Renal cortex interstitium (tissue), 11 donors: ENCODE measurements around the gene ADH5. TPM values are rescaled to one million over a fixed set of nuclear protein-coding genes. Genes with fewer than 3 reads are reported as not detected.
"Not testable (repeated sequence)": the region's sequence is repeated elsewhere in the genome, so short reads cannot be mapped to it uniquely, and the experiment has no call there.

Experiments used
- DNase-seq, 11 donors: peaks; one replicate each; pipeline ENCODE4 v3.0.0-alpha.2; 2013; ENCODE audit warnings: low read depth in 9 of 11, low spot score in 4 of 11; ENCODE audit errors: extremely low read depth in 1 of 11
- polyA plus RNA-seq, 3 donors: library from polyadenylated mRNA; unstranded; fragments of 120-200 nt; gene quantifications; one replicate each; pipeline ENCODE4 v1.2.1, GENCODE V29; 2013; ENCODE audit not compliant: insufficient read length in 3 of 3

ADH5 gene
- polyA plus RNA-seq, 3 donors, result 234 to 289 (median 253) TPM

DNA sequence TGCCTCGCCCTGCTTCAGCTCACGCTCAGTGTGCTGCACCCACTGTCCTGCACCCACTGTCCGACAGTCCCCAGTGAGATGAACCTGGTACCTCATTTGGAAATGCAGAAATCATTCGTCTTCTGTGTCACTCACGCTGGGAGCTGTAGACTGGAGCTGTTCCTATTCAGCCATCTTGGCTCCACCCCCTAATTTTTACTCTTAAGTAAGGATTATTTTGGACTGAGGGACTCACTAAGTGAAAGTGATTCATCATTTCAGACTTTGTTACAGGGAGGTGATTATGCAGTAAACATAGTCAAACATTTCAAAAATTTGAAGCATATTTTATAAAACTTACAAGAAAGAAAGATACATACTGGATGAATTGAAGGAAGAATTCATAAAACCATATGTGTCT, 11.2 kb upstream of the ADH5 start:
- DNase-seq, result not testable (repeated sequence)

DNA sequence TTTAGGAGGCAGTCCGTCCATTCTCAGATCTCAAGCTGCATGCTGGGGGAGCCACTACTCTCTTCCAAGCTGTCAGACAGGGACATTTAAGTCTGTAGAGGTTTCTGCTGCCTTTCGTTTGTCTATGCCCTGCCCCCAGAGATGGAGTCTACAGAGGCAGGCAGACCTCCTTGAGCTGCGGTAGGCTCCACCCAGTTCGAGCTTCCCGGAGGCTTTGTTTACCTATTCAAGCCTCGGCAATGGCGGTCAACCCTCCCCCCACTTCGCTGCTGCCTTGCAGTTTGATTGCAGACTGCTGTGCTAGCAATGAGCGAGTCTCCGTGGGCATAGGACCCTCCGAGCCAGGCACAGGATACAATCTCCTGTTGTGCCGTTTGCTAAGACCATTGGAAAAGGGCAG, 10.7 kb upstream of the ADH5 start:
- DNase-seq, result no peak

DNA sequence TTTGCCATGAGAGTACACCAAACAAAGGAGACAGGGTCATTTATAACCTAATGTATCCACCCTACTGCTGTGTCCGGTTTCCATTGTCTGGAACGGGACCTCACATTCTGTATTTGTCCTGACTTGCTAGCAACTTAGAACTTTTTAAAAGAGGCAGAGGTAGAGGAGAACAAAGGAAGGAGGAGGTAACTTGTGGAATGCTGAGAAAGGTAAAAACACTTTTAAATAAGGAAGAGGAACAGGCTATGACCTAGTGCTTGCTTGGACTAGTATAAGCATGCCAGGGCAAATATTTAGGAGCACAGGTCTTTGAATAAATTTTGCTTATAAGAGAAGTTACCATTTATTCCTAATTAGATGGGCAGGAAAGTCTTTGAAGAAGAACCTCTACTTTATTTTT, 3.3 kb upstream of the ADH5 start:
- not testable (repeated sequence) for DNase-seq

DNA sequence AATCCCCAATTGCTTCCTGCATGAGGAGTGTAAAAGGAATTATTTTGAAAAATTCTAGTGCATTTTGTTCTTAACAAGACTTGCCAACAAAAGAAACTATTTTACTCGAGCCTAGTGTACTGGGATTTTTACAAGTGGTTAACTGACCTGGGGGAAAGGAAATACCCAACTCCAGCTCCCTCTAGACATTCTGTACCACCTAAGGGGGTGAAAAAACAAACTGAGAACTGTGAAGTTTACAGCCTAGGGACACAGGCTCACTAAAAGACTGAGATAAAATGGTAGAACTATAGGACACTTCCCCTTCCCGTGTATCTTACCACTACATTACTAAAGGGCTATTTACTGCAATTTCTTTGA, 2.6 kb upstream of the ADH5 start:
- DNase-seq, result no peak

DNA sequence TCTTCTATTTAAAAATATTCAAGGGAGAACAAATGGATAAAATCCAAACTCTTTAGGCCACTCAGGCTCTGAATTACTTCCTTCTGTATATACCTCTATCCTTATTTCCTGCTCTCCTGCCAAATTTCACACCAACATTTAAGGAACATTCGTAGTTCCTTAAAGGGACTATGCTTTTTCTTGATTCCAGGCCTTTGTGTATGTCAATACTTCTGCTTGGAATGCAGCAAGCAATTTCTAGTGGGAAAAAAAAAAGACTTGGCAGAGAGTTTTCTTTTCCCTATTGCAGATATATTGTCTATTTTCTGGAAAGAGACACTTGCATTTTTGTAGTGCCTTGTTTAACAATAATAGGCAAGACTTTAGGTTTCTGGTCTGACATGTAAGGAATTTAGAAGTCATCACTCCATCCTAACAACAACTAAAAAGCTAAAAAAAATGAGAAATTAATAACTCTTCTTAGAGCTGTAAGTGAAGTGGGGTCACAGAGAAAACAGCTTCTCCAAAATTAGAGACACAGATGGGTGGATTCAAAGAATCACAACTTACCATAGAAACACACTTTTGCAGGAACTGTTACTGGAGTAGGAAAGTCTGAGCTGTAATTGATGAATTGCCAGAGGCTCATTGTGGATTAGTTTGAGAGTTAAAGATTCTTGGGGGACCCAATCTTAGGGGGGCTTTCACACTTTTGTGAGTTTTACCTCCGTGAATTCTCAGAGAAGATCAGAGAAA, 2.1 kb upstream of the ADH5 start:
- no peak for DNase-seq

DNA sequence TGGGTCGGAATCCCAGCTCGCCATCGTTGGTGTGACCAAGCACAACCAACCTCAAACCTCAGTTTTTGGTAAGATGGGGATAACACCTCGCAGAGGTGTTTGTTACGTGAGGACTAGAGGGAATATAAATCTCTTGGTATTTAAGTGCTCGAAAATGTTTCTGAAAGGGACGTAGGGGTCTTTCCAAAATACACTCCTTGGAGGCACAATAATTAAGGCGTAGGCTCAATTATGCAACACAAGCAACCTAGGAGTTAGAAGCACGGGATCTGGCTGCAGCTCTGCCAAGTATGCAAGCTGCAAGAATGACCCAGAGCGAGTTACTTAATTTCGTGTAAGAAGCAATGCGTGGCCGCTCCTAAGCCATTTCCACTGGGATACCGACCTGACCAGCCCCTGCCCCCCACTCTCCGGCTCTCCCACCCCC, 552 bp downstream of the ADH5 start:
- DNase-seq, result peak in 9 of 11 donors; percentile 22 to 58 (median 51)

DNA sequence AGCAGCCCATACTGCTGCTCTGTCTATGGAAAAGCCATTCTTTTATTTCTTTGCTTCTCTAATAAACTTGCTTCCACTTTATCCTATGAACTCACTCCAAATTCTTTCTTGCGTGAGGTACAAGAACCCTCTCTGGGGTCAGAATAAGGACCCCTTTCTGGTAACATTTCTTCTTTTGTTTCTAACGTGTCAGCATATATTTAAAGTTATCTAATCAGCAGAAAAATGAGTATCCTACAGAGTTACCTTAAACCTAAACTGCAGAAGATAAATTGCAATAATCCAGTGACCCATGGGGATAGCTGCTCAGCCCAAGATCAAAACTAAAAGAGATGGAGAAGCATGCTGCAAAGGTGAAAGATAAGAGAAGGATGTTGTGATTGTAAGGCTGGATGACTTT, 4.0 kb downstream of the ADH5 start:
- no peak for DNase-seq

DNA sequence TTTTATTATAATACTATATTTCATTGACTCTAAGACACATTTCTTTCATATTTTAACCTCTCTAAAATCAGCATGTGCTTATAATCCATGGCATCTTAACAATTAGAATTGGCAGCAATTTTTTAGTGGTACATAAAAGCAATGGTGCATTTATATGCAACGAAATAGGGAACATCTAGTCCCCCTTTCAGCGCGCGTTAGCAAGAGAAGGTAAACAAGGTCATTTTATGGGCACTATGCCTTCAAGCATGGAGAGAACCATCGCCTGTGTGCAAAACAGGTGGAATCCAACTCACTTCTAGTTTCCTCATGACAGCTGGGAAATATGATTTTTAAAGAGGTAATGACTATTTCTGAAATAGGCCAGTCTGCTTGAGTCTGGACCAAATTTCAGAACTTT, 6.4 kb downstream of the ADH5 start:
- no peak for DNase-seq

DNA sequence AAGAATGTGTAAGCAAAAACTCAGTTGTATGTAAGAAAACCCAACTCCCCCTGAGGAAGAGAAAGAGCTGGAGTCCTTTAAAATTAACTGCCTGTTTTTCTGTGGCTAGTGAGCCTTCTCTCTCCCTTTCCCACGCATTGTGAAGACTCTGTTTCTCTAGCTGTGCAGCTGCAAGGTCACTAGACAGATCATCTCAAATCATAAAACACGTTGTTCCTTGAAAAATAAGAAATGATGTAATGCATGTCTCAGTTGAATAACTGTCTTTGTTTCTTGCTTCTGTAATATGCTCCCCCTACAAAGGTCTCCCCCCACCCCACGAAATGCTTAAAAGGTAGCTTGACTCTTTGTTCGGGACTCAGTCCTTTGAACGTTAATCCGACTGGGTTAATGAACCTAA, 7.7 kb downstream of the ADH5 start:
- DNase-seq, result not testable (repeated sequence)

DNA sequence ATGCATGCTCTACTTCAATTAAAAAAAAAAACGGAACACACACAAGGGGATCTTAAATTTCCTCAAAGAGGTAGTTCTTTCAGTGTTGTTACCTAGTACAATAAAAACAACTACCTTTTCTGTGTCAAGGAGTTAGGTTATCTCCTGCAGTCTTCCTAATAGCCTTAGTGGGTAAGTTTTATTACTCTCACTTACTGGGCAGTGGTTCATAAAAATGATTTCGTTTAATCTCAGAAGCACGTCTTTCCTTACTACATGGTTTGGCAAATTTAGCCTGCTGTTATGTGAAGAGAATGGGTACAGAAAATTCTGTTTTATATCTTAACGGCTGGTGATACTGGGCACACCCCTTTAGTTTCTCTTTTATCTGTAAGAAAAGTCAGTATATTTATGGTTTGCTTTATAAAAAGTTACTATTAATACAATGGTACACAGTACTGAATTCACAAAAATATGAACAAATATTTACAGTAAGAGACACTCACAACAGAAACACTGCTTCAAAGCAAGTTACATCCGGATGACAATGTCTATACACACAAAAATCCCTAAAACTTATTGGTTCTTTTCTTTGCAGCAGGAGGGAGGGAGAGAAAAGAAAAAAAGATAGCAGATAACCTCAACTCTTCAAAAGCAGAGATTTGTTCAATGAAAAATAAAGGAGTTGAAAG, 8.8 kb downstream of the ADH5 start:
- no peak for DNase-seq

DNA sequence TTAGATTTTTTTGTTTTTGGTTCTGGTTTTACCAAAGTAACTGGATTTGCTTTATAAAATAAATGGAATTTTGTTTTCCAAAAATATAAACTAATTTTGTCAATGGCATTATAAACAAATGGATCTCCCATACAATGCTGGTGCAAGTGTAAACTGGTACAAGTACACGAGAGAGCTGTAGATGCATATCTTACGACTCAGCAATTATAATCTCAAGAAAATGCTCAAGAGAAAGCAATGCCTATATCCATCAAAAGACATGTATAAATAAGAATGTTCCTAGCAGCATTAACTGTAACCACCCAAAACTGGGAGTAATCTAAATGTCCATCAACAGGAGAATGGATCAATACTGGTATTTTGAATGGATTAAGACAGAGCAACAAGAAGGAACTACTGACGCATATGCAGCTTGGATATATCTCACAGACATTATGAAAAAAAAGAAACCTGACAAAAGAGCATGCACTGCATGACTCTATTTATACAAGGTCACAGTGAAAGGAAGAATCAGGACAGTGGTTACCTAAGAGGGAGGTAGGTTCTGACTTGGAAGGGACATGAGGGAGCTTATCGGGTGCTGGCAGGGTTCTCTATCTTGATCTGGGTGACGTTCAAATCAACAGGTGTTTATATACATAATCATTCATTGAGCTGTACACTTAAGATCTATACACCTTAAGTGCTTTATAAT, 9.5 kb downstream of the ADH5 start:
- DNase-seq, result no peak

DNA sequence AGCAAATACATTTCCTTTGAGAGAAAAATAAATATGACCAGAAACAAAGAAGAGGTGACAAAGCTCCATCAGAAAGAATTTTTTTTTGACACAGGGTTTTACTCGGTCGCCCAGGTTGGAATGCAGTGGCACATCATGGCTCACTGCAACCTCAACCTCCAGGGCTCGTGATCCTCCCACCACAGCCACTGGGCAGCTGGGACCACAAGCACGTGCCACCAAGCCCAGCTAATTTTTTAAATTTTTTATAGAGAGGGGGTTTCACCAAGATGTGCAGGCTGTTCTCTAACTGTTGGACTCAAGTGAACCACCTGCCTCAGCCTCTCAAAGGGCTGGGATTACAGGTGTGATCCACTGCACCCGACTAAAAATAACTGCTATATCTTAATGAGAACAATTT, 10.3 kb downstream of the ADH5 start:
- no peak for DNase-seq

DNA sequence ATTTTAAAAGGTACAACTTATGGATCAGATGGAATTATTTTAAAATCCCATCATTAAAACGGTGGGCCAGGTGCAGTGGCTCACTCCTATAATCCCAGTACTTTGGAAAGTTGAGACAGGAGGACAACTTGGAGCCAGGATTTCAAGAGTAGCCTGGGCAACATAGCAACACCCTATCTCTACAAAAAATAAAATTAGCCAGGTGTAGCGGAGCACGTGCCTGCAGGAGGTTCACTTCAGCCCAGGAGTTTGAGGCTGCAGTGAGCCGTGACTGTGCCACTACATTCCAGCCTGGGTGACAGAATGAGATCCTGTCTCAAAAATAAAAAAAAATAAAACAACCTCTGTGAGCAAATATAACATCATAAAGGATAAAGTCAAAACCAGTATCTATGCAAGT, 11.4 kb downstream of the ADH5 start:
- no peak for DNase-seq

DNA sequence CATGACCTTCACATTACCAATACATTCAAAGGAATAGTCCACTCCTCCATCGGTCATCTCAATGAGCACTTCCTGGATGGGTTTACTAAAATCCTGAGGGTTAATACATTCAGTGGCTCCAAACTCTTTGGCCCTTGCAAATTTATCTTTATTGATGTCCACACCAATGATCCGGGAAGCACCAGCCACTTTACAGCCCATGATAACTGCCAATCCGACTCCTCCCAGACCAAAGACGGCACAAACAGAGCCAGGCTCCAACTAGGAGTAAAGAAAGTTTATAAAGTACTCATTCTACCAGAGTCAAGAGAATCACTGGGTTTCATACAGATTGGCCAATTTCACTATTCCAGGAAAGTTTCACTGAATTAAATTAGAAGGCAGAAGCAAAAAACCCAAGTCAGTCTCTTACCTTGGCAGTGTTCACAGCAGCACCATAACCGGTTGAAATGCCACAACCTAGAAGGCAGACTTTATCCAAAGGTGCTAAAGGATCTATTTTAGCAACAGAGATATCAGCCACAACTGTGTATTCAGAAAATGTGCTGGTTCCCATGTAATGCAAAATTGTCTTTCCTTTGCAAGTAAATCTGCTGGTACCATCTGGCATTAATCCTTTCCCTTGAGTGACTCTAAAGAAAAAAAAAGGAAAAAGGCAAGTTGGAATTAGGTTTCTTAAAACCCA, 12.2 kb downstream of the ADH5 start:
- no peak for DNase-seq

DNA sequence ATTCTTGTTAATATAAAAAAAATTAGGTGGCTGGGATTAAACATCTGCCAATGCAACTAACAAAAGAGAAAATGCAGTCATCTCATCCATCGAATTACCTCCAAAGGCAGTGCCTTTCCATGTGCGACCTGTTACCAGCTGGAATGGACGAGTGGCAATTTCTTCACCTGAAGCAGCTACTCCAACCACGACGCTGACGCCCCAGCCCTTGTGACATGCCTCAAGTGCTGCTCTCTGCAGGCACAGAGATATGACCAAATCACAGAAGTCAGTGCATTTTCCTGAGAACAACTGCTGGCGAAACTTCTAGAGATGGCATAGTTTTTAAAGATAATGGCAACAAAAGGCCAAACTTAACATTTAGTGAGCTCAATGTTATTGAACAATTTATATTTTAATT, 13.8 kb downstream of the ADH5 start:
- DNase-seq, result no peak

DNA sequence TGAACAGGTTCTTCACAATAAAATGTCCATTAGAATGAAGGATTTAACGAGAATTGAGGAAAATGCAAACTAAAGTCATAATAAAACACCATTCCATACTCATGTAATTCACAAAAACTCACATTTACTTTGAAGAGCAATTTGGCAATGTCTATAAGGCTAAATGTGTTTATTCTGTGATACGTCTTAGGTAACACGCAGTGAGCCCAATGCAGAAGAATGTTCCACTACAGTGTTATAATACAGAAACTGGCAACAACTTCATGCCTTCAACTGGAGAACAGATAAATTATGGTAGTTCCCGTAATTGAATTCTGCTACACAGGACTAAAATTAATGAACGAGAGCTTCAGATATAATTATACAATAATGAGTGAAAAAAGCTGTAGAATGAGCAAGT, 17.4 kb downstream of the ADH5 start:
- DNase-seq, result no peak

DNA sequence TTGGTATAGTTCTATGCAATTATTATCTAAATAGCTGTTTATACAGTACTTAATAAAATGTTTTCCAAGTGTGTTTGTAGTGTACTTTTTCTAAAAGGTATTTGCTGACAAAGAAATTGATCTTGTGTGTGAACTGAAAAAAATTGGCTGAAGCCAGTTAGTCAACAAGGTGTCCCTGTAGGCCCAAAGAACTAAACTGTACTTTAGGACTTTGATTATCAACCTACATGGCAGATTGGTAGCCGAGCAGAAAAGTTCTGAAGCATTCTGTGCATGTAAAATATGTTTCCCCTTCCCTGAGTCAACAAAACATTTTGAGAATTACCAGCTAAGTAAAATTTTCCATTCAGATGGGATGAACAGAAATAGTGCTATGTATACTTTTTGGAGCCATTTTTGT, 21.0 kb downstream of the ADH5 start:
- no peak for DNase-seq

DNA sequence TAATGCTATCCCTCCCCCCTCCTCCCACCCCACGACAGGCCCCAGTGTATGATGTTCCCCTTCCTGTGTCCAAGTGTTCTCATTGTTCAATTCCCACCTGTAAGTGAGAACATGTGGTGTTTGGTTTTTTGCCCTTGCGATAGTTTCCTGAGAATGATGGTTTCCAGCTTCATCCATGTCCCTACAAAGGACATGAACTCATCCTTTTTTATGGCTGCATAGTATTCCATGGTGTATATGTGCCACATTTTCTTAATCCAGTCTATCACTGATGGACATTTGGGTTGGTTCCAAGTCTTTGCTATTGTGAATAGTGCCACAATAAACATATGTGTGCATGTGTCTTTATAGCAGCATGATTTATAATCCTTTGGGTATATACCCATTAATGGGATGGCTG, 23.1 kb downstream of the ADH5 start:
- not testable (repeated sequence) for DNase-seq

DNA sequence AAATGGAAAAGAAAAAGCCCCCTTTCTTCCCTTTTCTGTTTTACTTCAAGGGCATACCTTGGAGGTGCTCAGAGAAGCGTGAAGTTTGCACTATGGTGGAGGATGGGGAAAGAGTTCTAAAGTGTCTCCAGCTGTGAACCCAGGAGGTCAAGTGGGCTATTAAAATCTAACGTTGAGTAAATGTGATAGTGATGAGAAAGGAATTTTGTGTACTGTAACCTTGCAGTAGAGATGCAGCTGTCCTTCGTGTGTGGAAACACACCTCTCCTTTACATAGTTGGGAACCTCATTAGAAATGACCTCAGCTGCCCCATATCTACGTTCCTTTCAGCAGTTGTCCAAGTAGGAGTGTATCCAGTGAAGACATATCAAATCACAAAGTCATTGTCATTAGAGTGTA, 26.5 kb downstream of the ADH5 start:
- peak in 3 of 11 donors; percentile 22 to 45 (median 22) for DNase-seq
